ENCODE data around the gene PRKCB. TPM values are rescaled to one million over a fixed set of nuclear protein-coding genes. Genes with fewer than 3 reads are reported as not detected.
A peak's percentile ranks its signal among the peaks of the same experiment; 100 is the strongest.

Gene PRKCB
- polyA plus RNA-seq, 3 donors: 57.4 to 87.4 (median 75.5) TPM

- Histone ChIP-seq H3K9me3 (replicated peaks in 1 of 2; ENCODE audit: control insufficient read depth in 1 of 2, insufficient read depth in 1 of 2, low read length in 2 of 2) (no peaks in the 10 kb centered on the region), H3K4me1 (ENCODE audit: control insufficient read depth in 1 of 2, insufficient read depth in 2 of 2, low read length in 2 of 2) (no peaks in the 10 kb centered on the region), H3K27ac (ENCODE audit: low read depth in 1 of 2, low read length in 2 of 2) (no peak overlapping the region), H3K9ac (ENCODE audit: insufficient read depth, low read length, poor library complexity, severe bottlenecking) (no peak overlapping the region), H3K27me3 (ENCODE audit: control insufficient read depth in 2 of 2, insufficient read depth in 2 of 2, low read length in 2 of 2) (no peaks in the 10 kb centered on the region), H3K79me2 (ENCODE audit: insufficient read depth, low read length) (peaks cover 9% of the 10 kb centered on the region), H3K4me3 (replicated peaks in 1 of 3; ENCODE audit: low read depth in 2 of 3, low read length in 3 of 3) (no peak overlapping the region), H3K36me3 (replicated peaks in 1 of 2; ENCODE audit: control insufficient read depth in 1 of 2, insufficient read depth in 2 of 2, low read length in 2 of 2) (peaks cover 0 to 27% of the 10 kb centered on the region in 2 donors), H3K4me2 (replicated peaks; ENCODE audit: extremely low read depth, low read length, poor library complexity, severe bottlenecking) (no peak overlapping the region), H2AFZ (ENCODE audit: insufficient read depth, low read depth, low read length, poor library complexity, severe bottlenecking) (no peak overlapping the region), H4K20me1 (ENCODE audit: insufficient read depth, low read length) (peaks cover 90% of the 10 kb centered on the region)
- Mint-ChIP-seq H3K4me3 (no peak overlapping the region), H3K9me3 (peaks cover 0 to 4% (median 0%) of the 10 kb centered on the region in 7 donors), H3K36me3 (peaks cover 15 to 44% of the 10 kb centered on the region in 2 donors), H3K27ac (peak overlapping the region in 2 of 7 donors; percentile 47 to 55), H3K4me1 (no peaks in the 10 kb centered on the region), H3K27me3 (ENCODE audit: low read depth in 3 of 3) (peaks cover 0 to 3% (median 0%) of the 10 kb centered on the region in 3 donors)
- TF ChIP-seq, protein P1, sequence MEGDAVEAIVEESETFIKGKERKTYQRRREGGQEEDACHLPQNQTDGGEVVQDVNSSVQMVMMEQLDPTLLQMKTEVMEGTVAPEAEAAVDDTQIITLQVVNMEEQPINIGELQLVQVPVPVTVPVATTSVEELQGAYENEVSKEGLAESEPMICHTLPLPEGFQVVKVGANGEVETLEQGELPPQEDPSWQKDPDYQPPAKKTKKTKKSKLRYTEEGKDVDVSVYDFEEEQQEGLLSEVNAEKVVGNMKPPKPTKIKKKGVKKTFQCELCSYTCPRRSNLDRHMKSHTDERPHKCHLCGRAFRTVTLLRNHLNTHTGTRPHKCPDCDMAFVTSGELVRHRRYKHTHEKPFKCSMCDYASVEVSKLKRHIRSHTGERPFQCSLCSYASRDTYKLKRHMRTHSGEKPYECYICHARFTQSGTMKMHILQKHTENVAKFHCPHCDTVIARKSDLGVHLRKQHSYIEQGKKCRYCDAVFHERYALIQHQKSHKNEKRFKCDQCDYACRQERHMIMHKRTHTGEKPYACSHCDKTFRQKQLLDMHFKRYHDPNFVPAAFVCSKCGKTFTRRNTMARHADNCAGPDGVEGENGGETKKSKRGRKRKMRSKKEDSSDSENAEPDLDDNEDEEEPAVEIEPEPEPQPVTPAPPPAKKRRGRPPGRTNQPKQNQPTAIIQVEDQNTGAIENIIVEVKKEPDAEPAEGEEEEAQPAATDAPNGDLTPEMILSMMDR (IDR thresholded peaks at IDR 0.05): no peak
- intact Hi-C loops (cut with micrococcal nuclease): no loop called here
- 94% methylated on average over 3 of the region's 3 CpGs for WGBS (ENCODE audit: insufficient coverage)
- no peak for DNase-seq
Observed at GRCh38 chr16:24022797-24023196, 187.0 kb downstream of the PRKCB start.

DNA sequence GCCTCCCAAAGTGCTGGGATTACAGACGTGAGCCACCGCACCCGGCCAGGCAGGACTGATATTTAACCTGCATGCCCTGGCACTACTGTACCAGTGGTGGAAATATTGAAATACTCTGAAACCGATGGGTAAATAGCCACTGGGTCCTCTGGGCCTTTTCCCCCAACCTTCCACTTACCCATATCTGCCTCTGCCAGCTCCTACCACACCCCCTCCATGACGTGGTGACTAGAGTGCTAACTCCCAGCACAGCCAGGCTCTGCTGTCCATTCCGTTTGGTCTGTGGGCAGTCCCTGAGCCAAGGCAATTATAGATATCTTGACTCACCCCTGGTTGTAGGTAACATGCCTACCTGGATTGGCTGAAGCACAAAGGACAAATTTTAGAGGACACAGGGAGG is 187.8 kb downstream of the PRKCB start:
- intact Hi-C loops (cut with micrococcal nuclease): no loop called here
- 83% methylated on average over 1 of the region's 6 CpGs for WGBS (ENCODE audit: insufficient coverage)
- Histone ChIP-seq H3K4me2 (replicated peaks; ENCODE audit: extremely low read depth, low read length, poor library complexity, severe bottlenecking) (no peak overlapping the region), H4K20me1 (ENCODE audit: insufficient read depth, low read length) (peaks cover 94% of the 10 kb centered on the region), H3K27ac (ENCODE audit: low read depth in 1 of 2, low read length in 2 of 2) (no peak overlapping the region), H3K9ac (ENCODE audit: insufficient read depth, low read length, poor library complexity, severe bottlenecking) (no peak overlapping the region), H3K4me3 (replicated peaks in 1 of 3; ENCODE audit: low read depth in 2 of 3, low read length in 3 of 3) (no peak overlapping the region), H3K27me3 (ENCODE audit: control insufficient read depth in 2 of 2, insufficient read depth in 2 of 2, low read length in 2 of 2) (no peaks in the 10 kb centered on the region), H3K36me3 (replicated peaks in 1 of 2; ENCODE audit: control insufficient read depth in 1 of 2, insufficient read depth in 2 of 2, low read length in 2 of 2) (peaks cover 0 to 25% of the 10 kb centered on the region in 2 donors), H3K9me3 (replicated peaks in 1 of 2; ENCODE audit: control insufficient read depth in 1 of 2, insufficient read depth in 1 of 2, low read length in 2 of 2) (no peaks in the 10 kb centered on the region), H3K4me1 (ENCODE audit: control insufficient read depth in 1 of 2, insufficient read depth in 2 of 2, low read length in 2 of 2) (no peaks in the 10 kb centered on the region), H2AFZ (ENCODE audit: insufficient read depth, low read depth, low read length, poor library complexity, severe bottlenecking) (no peak overlapping the region), H3K79me2 (ENCODE audit: insufficient read depth, low read length) (peaks cover 9% of the 10 kb centered on the region)
- Mint-ChIP-seq H3K27me3 (ENCODE audit: low read depth in 3 of 3) (peaks cover 0 to 3% (median 0%) of the 10 kb centered on the region in 3 donors), H3K4me1 (no peaks in the 10 kb centered on the region), H3K36me3 (peaks cover 16 to 41% of the 10 kb centered on the region in 2 donors), H3K4me3 (no peak overlapping the region), H3K9me3 (peaks cover 0 to 4% (median 0%) of the 10 kb centered on the region in 7 donors), H3K27ac (peak overlapping the region in 4 of 7 donors; percentile 2 to 68 (median 38))
- TF ChIP-seq, protein P1 (IDR thresholded peaks at IDR 0.05): no peak
- no peak for DNase-seq

All from CD14-positive monocyte (primary cell).